Prostate gland (tissue), 2 donors: ENCODE measurements around the gene PHPT1.

Experiments
- CTCF ChIP-seq, 4 experiments: fragments of 200-600 bp in 2 of 4; fragments of 450-650 bp in 2 of 4; sonication (generic) in 2 of 4; IDR thresholded peaks; 1 replicate in 3 of 4; 2 replicates in 1 of 4; pipeline ENCODE4 v1.5.1; 2016 to 2019; ENCODE audit warnings: antibody characterized with exemption in 4 of 4, mild to moderate bottlenecking in 2 of 4, moderate library complexity in 2 of 4
- POLR2AphosphoS5 ChIP-seq: sonication (generic); formaldehyde crosslinking; IDR thresholded peaks from one replicate; pipeline ENCODE4 v1.6.1; 2017; ENCODE audit warnings: antibody characterized with exemption

GRCh38 chr9:136838314-136839228 is 10.6 kb upstream of the PHPT1 start:
- TF ChIP-seq CTCF (IDR thresholded peaks at IDR 0.05) (no peak), POLR2AphosphoS5 (no peak)
